ENCODE results near the gene ASS1.
A peak's percentile ranks its signal among the peaks of the same experiment; 100 is the strongest.

ASS1 gene

DNA sequence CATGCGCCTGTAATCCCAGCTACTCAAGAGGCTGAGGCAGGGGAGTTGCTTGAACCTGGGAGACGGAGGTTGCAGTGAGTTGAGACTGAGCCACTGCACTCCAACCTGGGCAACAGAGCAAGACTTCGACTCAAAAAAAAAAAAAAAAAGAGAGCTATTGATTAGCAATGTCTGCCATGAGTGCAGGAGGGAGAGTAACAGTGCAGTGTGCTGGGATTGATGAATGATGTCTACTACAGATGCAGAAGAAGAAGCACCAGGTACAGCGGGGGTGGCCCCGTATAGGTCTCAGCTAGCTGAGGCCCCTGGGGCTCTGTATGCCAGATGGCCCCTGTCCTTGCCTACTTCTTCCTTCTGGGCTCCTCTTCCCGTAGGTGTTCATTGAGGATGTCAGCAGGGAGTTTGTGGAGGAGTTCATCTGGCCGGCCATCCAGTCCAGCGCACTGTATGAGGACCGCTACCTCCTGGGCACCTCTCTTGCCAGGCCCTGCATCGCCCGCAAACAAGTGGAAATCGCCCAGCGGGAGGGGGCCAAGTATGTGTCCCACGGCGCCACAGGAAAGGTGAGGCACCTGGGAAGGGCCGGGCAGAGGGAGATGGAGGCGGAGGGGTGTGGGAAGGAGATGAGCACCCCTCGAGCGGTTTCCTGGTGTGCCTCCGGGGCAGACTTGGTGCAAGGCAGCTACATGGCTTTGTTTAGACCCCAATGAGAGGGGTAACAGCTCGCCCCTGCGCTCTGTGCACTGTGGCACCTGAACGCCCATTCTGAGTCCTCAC lies 13.5 kb downstream of the ASS1 start:
- no peak for FAIRE-seq

DNA sequence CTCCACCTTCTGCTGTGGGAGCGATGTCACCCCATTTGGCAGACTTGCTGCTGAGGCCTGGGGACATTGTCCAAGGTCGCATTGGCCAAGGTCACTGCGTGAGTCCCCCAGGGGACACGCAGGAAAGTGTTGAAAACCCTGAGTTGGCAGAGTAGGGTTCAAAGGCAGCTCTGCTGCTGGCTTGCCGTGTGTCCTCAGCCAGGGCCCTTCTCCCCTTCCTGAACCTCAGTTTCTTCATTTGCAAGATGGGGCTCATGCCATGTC lies 14.0 kb downstream of the ASS1 start:
- no peak for FAIRE-seq

GRCh38 chr9:130459151-130459550 lies 14.4 kb downstream of the ASS1 start:
- FAIRE-seq: no peak

- no peak for FAIRE-seq
Measured at GRCh38 chr9:130459941-130460669, 15.3 kb downstream of the ASS1 start.

- FAIRE-seq: no peak
Measured at GRCh38 chr9:130461218-130461630, 16.5 kb downstream of the ASS1 start.

GRCh38 chr9:130461731-130462130 lies 17.0 kb downstream of the ASS1 start:
- no peak for FAIRE-seq

GRCh38 chr9:130462685-130463540 lies 18.2 kb downstream of the ASS1 start:
- no peak for FAIRE-seq

DNA sequence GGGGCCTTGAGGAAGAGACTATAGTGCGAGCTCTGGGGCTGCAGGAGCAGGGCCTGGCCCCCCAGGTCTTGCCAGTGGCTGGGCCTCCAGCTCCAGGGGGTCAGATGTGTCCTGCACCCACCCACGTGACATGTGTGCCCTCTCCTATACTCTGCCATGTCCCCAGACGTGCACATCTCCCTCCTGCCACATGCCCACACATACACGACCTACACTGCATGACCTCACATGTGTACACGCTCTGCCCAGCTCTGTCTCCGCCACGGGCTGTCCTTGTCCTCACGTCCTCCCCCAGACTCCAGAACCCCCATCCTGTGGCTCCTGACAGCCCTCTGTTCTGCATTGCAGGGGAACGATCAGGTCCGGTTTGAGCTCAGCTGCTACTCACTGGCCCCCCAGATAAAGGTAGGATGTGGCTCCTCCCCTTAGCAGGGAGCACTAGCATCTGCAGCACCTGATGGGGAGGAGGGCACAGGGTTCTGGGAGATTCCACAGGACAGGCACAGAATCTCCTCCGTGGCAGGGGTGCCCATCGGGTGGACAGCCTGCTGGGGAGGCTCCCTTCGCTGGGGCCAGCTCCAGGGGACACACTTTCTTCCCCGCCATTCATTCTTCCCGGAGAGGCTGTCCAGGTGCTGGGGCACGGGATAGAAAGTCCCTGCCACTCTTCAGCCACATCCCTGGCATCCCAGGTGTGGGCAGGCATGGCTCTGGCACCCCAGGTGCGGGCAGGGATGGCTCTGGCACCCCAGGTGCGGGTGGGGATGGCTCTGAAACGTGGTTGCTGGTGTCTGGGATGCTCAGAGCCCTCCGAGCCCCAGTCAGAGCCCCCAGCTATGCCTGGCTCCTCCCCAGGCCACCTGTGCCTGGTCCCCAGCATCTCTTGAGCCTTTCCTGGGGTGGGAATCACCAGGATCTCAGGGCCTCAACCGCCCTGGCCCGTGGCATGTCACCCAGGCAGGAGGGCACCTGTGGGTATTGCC lies 19.3 kb downstream of the ASS1 start:
- no peak for FAIRE-seq

DNA sequence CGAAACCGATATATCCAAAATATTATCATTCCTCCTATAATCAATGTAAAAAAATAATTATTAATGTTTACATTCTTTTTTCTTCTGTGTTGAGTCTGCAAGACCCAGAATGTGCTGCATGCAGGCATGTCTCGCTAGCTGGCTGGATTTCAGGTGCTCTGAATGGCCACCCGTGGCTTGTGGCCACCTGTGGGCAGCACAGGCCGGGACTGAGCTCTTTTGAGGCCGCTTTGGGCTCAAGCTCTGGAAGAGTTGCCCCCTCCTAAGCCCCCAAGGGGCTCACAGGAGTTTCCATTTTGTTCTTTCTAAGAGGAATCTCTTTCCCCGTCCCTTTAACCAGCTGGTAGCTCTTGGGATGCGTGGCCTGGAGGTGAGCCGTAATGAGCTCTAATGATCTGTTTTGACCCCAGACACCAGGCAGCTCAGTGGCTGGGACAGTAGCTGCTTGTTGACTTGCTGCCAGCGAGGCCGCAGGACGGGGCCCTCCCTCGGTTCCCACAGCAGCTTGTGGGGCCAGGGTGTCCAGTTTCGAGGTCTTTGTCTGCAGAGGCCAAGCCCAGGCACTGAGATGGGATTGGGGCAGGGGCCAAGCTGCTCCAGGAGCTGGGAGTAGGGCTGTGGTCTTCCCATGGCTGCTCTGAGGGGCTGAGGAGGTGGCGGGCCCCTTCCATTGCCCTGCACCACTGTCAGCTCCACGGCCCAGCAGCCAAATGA lies 20.8 kb downstream of the ASS1 start:
- no peak for FAIRE-seq

- no peak for FAIRE-seq
Measured at GRCh38 chr9:130466537-130467217, 21.9 kb downstream of the ASS1 start.

GRCh38 chr9:130467316-130467715 lies 22.6 kb downstream of the ASS1 start:
- FAIRE-seq: no peak

DNA sequence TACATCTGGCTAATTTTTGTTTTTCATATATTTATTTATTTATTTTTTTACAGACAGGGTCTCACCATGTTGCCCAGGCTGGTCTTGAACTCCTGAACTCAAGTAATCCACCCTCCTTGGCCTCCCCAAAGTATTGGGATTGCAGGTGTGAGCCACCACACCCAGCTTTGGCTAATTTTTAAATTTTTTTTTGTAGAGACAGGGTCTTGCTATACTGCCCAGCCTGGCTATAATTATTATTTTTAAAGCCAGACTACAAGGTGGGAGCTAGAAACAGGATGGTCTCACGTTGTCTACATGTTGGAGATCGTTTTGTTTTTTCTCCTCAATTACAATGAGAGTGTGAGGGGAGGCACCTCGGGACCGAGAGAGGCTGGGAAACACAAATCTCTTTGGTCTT lies 23.8 kb downstream of the ASS1 start:
- FAIRE-seq: no peak

GRCh38 chr9:130470269-130470668 lies 25.5 kb downstream of the ASS1 start:
- no peak for FAIRE-seq

DNA sequence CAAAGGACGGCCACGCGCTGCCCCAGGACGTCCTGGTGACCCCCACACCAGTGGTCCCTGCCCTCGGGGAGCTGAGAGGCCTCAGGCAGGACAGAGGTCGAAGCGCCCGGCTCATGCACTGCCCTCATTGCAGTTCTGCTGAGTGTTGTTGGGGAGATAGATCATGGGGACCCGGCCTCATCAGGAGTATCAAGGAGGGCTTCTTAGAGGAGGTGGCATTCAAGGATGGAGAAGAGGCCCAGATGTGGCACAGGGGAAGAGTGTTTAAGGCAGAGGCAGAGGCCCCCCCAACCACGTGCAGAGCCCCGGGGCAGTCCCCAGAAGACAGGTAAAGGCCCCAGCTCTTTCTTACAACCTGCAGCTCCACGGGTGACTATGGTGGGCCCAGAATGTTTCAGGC lies 26.2 kb downstream of the ASS1 start:
- FAIRE-seq: no peak

- no peak for FAIRE-seq
Measured at GRCh38 chr9:130471411-130472183, 26.8 kb downstream of the ASS1 start.

- no peak for FAIRE-seq
Measured at GRCh38 chr9:130472184-130472705, 27.5 kb downstream of the ASS1 start.

GRCh38 chr9:130473009-130473408 lies 28.2 kb downstream of the ASS1 start:
- FAIRE-seq: no peak

DNA sequence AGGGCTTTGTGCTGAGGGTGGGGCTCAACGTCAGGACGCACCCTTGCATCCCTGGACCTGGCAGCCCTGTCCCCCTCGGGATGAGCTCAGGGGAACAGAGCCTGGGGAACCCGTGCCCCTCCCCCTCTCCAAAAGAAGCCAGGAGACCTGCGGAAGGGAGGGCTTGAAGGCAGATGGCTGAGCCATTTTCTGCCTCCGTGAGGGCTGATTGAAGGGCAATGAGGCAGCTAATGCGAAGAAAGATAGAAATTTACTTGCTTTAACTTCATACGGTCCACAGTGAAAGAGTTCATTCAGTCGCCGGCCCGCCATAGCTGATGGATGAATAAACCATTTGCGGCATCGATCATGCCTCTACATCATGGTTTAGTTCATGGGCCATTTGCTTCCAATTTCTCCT lies 28.8 kb downstream of the ASS1 start:
- FAIRE-seq: peak; percentile 45

GRCh38 chr9:130474106-130474505 lies 29.3 kb downstream of the ASS1 start:
- no peak for FAIRE-seq

DNA sequence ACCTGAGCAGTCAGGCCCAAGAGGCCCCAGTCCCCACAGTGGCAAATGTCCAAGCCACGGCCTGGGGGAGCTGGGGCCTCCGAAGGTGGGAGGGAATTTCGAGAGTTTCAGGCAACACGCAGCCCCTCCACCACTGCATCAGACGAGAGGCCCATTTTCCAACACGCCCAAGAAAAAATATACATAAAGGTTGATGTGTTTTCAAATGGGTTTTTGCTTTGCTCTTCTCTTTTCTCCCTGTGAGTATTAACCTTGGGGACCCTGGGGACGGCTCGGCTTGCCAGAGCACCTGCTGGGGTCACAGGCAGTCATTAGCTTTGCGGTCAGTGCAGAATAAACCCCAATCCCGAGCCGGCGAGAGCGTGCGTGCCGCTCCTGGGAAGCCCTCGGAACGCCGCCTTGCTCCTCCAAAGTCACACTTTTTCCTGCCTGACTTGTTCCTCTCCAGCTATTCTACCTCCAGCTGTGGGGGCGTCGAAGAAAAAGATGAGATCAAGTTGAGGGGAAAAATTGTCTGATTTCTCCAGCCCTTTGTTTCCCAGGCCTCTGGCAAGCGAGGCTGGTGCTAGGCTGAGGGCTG lies 31.5 kb downstream of the ASS1 start:
- FAIRE-seq: no peak
